ENCODE measurements around the gene IHH. TPM values are rescaled to one million over a fixed set of nuclear protein-coding genes. Genes with fewer than 3 reads are reported as not detected.

IHH gene
- total and polyA plus RNA-seq, 9 of the 15 experiments (the other 6 are each of a cell fraction or from before 2014, with no cell fraction given): 0.07 TPM; not detected in 8

- Histone ChIP-seq H3K4me3 (no peak within 1 kb of the TSS), H4K20me1 (replicated peaks; ENCODE audit: control insufficient read depth, insufficient read depth, low read length) (no peaks in the 10 kb centered on the region), H3K79me2 (ENCODE audit: control insufficient read depth, insufficient read depth, low read length) (no peaks in the 10 kb centered on the region), H3K36me3 (ENCODE audit: control insufficient read depth, insufficient read depth, low read length) (no peaks in the 10 kb centered on the region), H3K27me3 (ENCODE audit: control insufficient read depth in 2 of 2, insufficient read depth in 2 of 2, low read length in 2 of 2) (peaks cover 3 to 28% of the 10 kb centered on the region in 2 experiments; a peak in 3 of 5 replicates), H3K9me1 (ENCODE audit: control insufficient read depth, insufficient read depth, low read length) (peaks cover 3% of the 10 kb centered on the region), H3K4me2 (ENCODE audit: insufficient read depth, low read length) (no peak within 1 kb of the TSS), H3K9me3 (replicated peaks; ENCODE audit: control insufficient read depth, insufficient read depth, low read depth, low read length) (no peaks in the 10 kb centered on the region), H3K9ac (ENCODE audit: insufficient read depth in 1 of 2, low read depth in 2 of 2, low read length in 2 of 2) (no peak within 1 kb of the TSS), H2AFZ (ENCODE audit: low read depth, low read length) (no peak within 1 kb of the TSS), H3K27ac (ENCODE audit: extremely low read depth, low read depth, low read length) (no peak within 1 kb of the TSS), H3K4me1 (replicated peaks in 1 of 2; ENCODE audit: control insufficient read depth in 2 of 2, insufficient read depth in 2 of 2, low read length in 2 of 2) (no peaks in the 10 kb centered on the region)
- intact Hi-C loops (cut with micrococcal nuclease): no loop called here
- no TSS peak for BruUV-seq (replicated peaks)
- CTCF ChIA-PET (ENCODE audit: low intra/inter-chr PET ratio): no interaction called here
- ATAC-seq (no peak), DNase-seq (ENCODE audit: extremely low read depth in 1 of 4, low spot score in 3 of 4) (peak; percentile 5 to 20 (median 14)), FAIRE-seq (no peak)
- POLR2A ChIA-PET: interaction anchor here (0.9 to 1.6 kb wide), 3 partner anchors 12 to 32 kb away, joined by 4 read pairs; no protein-coding TSS in a partner anchor
- TF ChIP-seq RFX1 (IDR thresholded peaks at IDR 0.05): peak; percentile 84
- TF ChIP-seq MTA3 (IDR thresholded peaks at IDR 0.05; ENCODE audit: borderline replicate concordance): peak; percentile 35; the same call in 1 of the 2 replicates
- TF ChIP-seq YY1 (IDR thresholded peaks at IDR 0.05; ENCODE audit: borderline replicate concordance in 1 of 3, control insufficient read depth in 1 of 3, extremely low read depth in 1 of 3, insufficient read depth in 3 of 3, insufficient read length in 1 of 3, insufficient replicate concordance in 2 of 3, low read depth in 1 of 3, low read length in 2 of 3): peak in 2 of 3 experiments; percentile 21 to 45
- TF ChIP-seq ZNF146 (CRISPR knock-in tag; IDR thresholded peaks at IDR 0.05; ENCODE audit: unreplicated experiment): no peak
- TF ChIP-seq SIN3A (IDR thresholded peaks at IDR 0.05; ENCODE audit: borderline replicate concordance in 2 of 2, control insufficient read depth in 1 of 2, low read depth in 2 of 2, low read length in 2 of 2): peak in 1 of 2 experiments; percentile 73; a peak in 1 of 4 replicates
- no peak for TF ChIP-seq SP2 (IDR thresholded peaks at IDR 0.05; ENCODE audit: extremely low read depth, low read depth, low read length, poor library complexity, severe bottlenecking)
- TF ChIP-seq THAP12 (CRISPR knock-in tag; IDR thresholded peaks at IDR 0.05): no peak
- no peak for TF ChIP-seq ZNF165 (CRISPR knock-in tag; IDR thresholded peaks at IDR 0.05; ENCODE audit: borderline replicate concordance)
- TF ChIP-seq GABPB2 (CRISPR knock-in tag; conservative IDR thresholded peaks at IDR 0.05): no peak
- 0 out of 2 replicates have a peak, but pooled peaks have one; percentile 14 for TF ChIP-seq HCFC1 (IDR thresholded peaks at IDR 0.05; ENCODE audit: low read depth, low read length)
- peak; percentile 89 for TF ChIP-seq ZNF407 (IDR thresholded peaks at IDR 0.05; ENCODE audit: low read depth)
- WGBS (ENCODE audit: insufficient coverage, low coverage, missing lambda C conversion rate): 2% methylated on average over 18 of the region's 21 CpGs
- in situ Hi-C loops (cut with MboI): no loop called here
Measured at GRCh38 chr2:219041252-219041651, 19.5 kb downstream of the IHH start, which contains the start of gene CFAP65. Gene CFAP65, minus strand, starts transcription at chr2:219041516. Its CDS starts 2,468 bp downstream, at chr2:219039048.
